DND-41 (cell line): Measurements from ENCODE around the gene CYP1B1.
"Not testable (repeated sequence)": the region's sequence is repeated elsewhere in the genome, so short reads cannot be mapped to it uniquely, and the experiment has no call there.

Experiments used
- CTCF ChIP-seq: IDR thresholded peaks from 2 replicates; pipeline ENCODE4 v1.5.1; 2012; ENCODE audit warnings: borderline replicate concordance, low read length, moderate library complexity, mild to moderate bottlenecking; ENCODE audit not compliant: poor library complexity, severe bottlenecking; ENCODE audit errors: extremely low read depth
- EZH2 ChIP-seq: IDR thresholded peaks from 3 replicates; pipeline ENCODE4 v1.6.1; 2012; ENCODE audit warnings: borderline replicate concordance, low read depth, mild to moderate bottlenecking, moderate library complexity, low read length, inconsistent platforms; ENCODE audit not compliant: severe bottlenecking

DNA sequence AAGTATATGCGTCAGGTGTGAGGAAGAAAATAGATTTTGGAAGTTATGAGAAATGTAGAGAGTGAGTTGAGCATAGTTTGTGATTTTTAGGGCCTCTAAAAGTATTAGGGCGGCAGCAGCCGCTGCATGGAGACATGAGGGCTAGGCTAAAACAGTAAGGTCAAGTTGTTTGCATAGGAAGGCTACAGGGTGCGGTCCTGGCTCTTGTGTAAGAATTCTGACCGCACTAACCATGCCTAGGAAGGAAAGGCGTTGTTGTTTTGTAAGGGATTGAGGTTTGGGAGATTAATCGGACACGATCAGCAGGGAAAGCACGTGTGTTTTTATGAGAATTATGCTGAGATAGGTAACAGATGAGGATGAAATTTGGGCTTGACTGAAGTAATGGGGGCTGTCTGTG, 6.8 kb upstream of the CYP1B1 start:
- TF ChIP-seq CTCF, EZH2: not testable (repeated sequence)
